Lung (tissue), 12 donors: Measurements from ENCODE around the gene ZFP14. TPM values are rescaled to one million over a fixed set of nuclear protein-coding genes. Genes with fewer than 3 reads are reported as not detected.

ENCODE experiments used
- ATAC-seq: fragments of 200-7000 bp; cut with Tn5 transposase; one replicate; pipeline ENCODE4 v1.9.1; 2020; ENCODE audit warnings: moderate number of reproducible peaks; ENCODE audit not compliant: insufficient read depth, low FRiP score
- DNase-seq, 3 donors: peaks; one replicate each; pipeline ENCODE4 v3.0.0-alpha.2; 2013 to 2017
- H3K27ac ChIP-seq, 2 donors: one replicate each; pipeline ENCODE4 v1.5.1; 2013; ENCODE audit warnings: mild to moderate bottlenecking in 2 of 2, moderate library complexity in 2 of 2, control low read depth in 1 of 2, inconsistent platforms in 1 of 2, low read depth in 1 of 2, low read length in 1 of 2
- H3K27me3 ChIP-seq, 3 donors: one replicate each; pipeline ENCODE4 v1.5.1; 2013; ENCODE audit warnings: low read length in 2 of 3; ENCODE audit not compliant: control insufficient read depth in 3 of 3, insufficient read depth in 3 of 3
- H3K36me3 ChIP-seq, 4 donors: one replicate each; pipeline ENCODE4 v1.5.1; 2013; ENCODE audit warnings: low read length in 4 of 4, mild to moderate bottlenecking in 1 of 4, moderate library complexity in 1 of 4; ENCODE audit not compliant: control insufficient read depth in 4 of 4, insufficient read depth in 4 of 4
- H3K4me1 ChIP-seq, 5 donors: one replicate each; pipeline ENCODE4 v1.5.1; 2013; ENCODE audit warnings: low read length in 5 of 5, mild to moderate bottlenecking in 2 of 5, moderate library complexity in 1 of 5; ENCODE audit not compliant: control insufficient read depth in 5 of 5, insufficient read depth in 5 of 5
- H3K4me3 ChIP-seq: one replicate; pipeline ENCODE4 v1.5.1; 2013; ENCODE audit warnings: mild to moderate bottlenecking, control low read depth, moderate library complexity
- H3K9ac ChIP-seq, 2 donors: one replicate each; pipeline ENCODE4 v1.5.1; 2013; ENCODE audit warnings: low read length in 2 of 2, control low read depth in 1 of 2; ENCODE audit not compliant: insufficient read depth in 1 of 2
- H3K9me3 ChIP-seq, 4 donors: one replicate each; pipeline ENCODE4 v1.5.1; 2013; ENCODE audit warnings: low read length in 3 of 4, mild to moderate bottlenecking in 1 of 4, moderate library complexity in 1 of 4; ENCODE audit not compliant: control insufficient read depth in 4 of 4, insufficient read depth in 3 of 4
- CTCF ChIP-seq: IDR thresholded peaks from 2 replicates; pipeline ENCODE4 v1.5.1; 2012; ENCODE audit warnings: mild to moderate bottlenecking; ENCODE audit errors: control extremely low read depth, extremely low read depth
- WGBS, 2 donors: extraction: QIAGEN DNeasy Blood & Tissue Kit; methylation state at CpG; one replicate each; pipeline ENCODE4 v1.1.7; 2013; 5-methylcytosine and 5-hydroxymethylcytosine counted together
- polyA plus RNA-seq, 2 donors: library from polyadenylated mRNA; stranded (reverse); fragments of 200-250 nt; gene quantifications; one replicate each; pipeline ENCODE4 v1.2.1, GENCODE V29; 2013
- total RNA-seq, 2 donors: library from RNA; depleted of rRNA in 1 of 2; stranded (reverse); fragments of >200 nt in 1 of 2; gene quantifications; one replicate each; pipeline ENCODE4 v1.2.1, GENCODE V29; 2014 to 2021
- donor health status: control.
- donor health status: control.
- donor health status: Bipolar disorder and iron deficiency.
- donor health status: healthy.
- donor health status: DM: yes; HTN: yes; CAD: no.

The ZFP14 gene
- total and polyA plus RNA-seq, 4 donors: 0.95 to 15.5 (median 2.7) TPM

- DNase-seq: no peak
- no peak for ATAC-seq
- H3K27me3 ChIP-seq: no peaks in the 10 kb centered on the region
- H3K4me3 ChIP-seq: no peak overlapping the region
- no peak for TF ChIP-seq CTCF
- peaks cover 0 to 11% (median 8%) of the 10 kb centered on the region in 4 donors for H3K9me3 ChIP-seq
- WGBS, 2 donors: 95 to 97% methylated on average over 5 of the region's 5 CpGs
- H3K4me1 ChIP-seq: no peaks in the 10 kb centered on the region
- peaks cover 14 to 52% (median 31%) of the 10 kb centered on the region in 4 donors for H3K36me3 ChIP-seq
- no peak overlapping the region for H3K27ac ChIP-seq
- no peak overlapping the region for H3K9ac ChIP-seq
Observed at GRCh38 chr19:36409841-36410240, 30.8 kb upstream of the ZFP14 start.

- Histone ChIP-seq H3K4me3 (no peak overlapping the region), H3K27ac (no peak overlapping the region), H3K9ac (no peak overlapping the region), H3K9me3 (peaks cover 0 to 13% (median 9%) of the 10 kb centered on the region in 4 donors), H3K4me1 (no peaks in the 10 kb centered on the region), H3K36me3 (peaks cover 23 to 60% (median 40%) of the 10 kb centered on the region in 4 donors), H3K27me3 (no peaks in the 10 kb centered on the region)
- WGBS, 2 donors: 97 to 99% methylated on average over 3 of the region's 3 CpGs
- no peak for TF ChIP-seq CTCF
- ATAC-seq (no peak), DNase-seq (no peak)
Observed at GRCh38 chr19:36408101-36408500, 29.1 kb upstream of the ZFP14 start.

- H3K36me3 ChIP-seq: peaks cover 23 to 76% (median 54%) of the 10 kb centered on the region in 4 donors
- no peaks in the 10 kb centered on the region for H3K4me1 ChIP-seq
- DNase-seq (no peak), ATAC-seq (no peak)
- no peak overlapping the region for H3K9ac ChIP-seq
- no peaks in the 10 kb centered on the region for H3K27me3 ChIP-seq
- 91 to 97% methylated on average over 3 of the region's 3 CpGs for WGBS, 2 donors
- no peak for TF ChIP-seq CTCF
- peaks cover 0 to 10% (median 7%) of the 10 kb centered on the region in 4 donors for H3K9me3 ChIP-seq
- no peak overlapping the region for H3K27ac ChIP-seq
- H3K4me3 ChIP-seq: no peak overlapping the region
Observed at GRCh38 chr19:36404498-36404897, 25.5 kb upstream of the ZFP14 start.

GRCh38 chr19:36401475-36401874, 22.5 kb upstream of the ZFP14 start:
- 91 to 93% methylated on average over 7 of the region's 7 CpGs for WGBS, 2 donors
- DNase-seq (no peak), ATAC-seq (no peak)
- Histone ChIP-seq H3K9ac (no peak overlapping the region), H3K4me3 (no peak overlapping the region), H3K9me3 (peaks cover 0 to 21% (median 3%) of the 10 kb centered on the region in 4 donors), H3K36me3 (peaks cover 16 to 70% (median 37%) of the 10 kb centered on the region in 4 donors), H3K27me3 (no peaks in the 10 kb centered on the region), H3K27ac (no peak overlapping the region), H3K4me1 (no peaks in the 10 kb centered on the region)
- no peak for TF ChIP-seq CTCF
